WI38 (cell line): ENCODE measurements around the gene MYO1E.
"Not testable (repeated sequence)": the region's sequence is repeated elsewhere in the genome, so short reads cannot be mapped to it uniquely, and the experiment has no call there.

ENCODE experiments used
- H3K4me3 ChIP-seq: 2 replicates; pipeline ENCODE4 v1.5.1; 2011; ENCODE audit warnings: low read depth, mild to moderate bottlenecking, control low read depth, low read length
- CTCF ChIP-seq: IDR thresholded peaks from 2 replicates; pipeline ENCODE4 v1.5.1; 2012; ENCODE audit warnings: low read depth, mild to moderate bottlenecking, control low read depth, low read length

MYO1E gene

GRCh38 chr15:59166166-59166565, 206.5 kb downstream of the MYO1E start:
- no peak for TF ChIP-seq CTCF
- H3K4me3 ChIP-seq = no peak overlapping the region

- TF ChIP-seq CTCF = no peak
- H3K4me3 ChIP-seq = no peak overlapping the region
Measured at GRCh38 chr15:59165726-59166125, 206.9 kb downstream of the MYO1E start.

- H3K4me3 ChIP-seq = not testable (repeated sequence)
Measured at GRCh38 chr15:59162080-59162479, 210.6 kb downstream of the MYO1E start.

GRCh38 chr15:59160880-59161593, 211.6 kb downstream of the MYO1E start:
- no peak overlapping the region for H3K4me3 ChIP-seq
- peak; percentile 56 for TF ChIP-seq CTCF

- no peak overlapping the region for H3K4me3 ChIP-seq
- TF ChIP-seq CTCF = no peak
Measured at GRCh38 chr15:59159210-59159609, 213.5 kb downstream of the MYO1E start.

- no peak overlapping the region for H3K4me3 ChIP-seq
- TF ChIP-seq CTCF = no peak
Measured at GRCh38 chr15:59158701-59159034, 214.0 kb downstream of the MYO1E start.

- TF ChIP-seq CTCF = no peak
- no peak overlapping the region for H3K4me3 ChIP-seq
Measured at GRCh38 chr15:59157840-59158700, 214.6 kb downstream of the MYO1E start.

GRCh38 chr15:59157396-59157795, 215.3 kb downstream of the MYO1E start:
- TF ChIP-seq CTCF = no peak
- no peak overlapping the region for H3K4me3 ChIP-seq
